ENCODE data around the gene OTUD7B.

Gene OTUD7B

DNA sequence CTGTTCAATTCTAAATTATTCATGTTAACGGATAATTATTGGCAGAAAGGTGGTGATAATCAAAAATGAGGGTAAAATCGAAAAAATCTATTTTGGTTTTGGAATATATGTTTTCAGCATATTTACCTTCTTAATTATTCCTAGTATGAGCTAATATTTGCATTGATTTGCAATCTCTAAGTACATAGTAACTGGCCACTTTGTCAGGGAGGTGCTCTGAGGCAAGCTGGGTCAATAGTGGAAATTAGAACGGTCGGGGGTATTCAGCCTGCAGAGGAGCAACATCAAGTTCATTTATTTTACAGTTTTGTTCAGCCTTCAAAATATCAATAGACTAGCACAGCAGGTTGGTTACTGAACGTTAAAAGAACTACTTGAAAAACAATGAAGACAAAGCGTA is 1.8 kb downstream of the OTUD7B start:
- Histone ChIP-seq H3F3A (ENCODE audit: insufficient read depth, low read length) (peaks cover 5% of the 10 kb centered on the region; the same call in 1 of the 2 replicates), H3K27ac (ENCODE audit: low read length) (no peak overlapping the region), H3K9ac (ENCODE audit: low read length) (no peak overlapping the region), H3K4me3 (ENCODE audit: low read length) (no peak overlapping the region), H3K79me2 (ENCODE audit: low read length) (peaks cover 46% of the 10 kb centered on the region), H3K4me2 (ENCODE audit: low read depth, low read length) (peak overlapping the region; percentile 89), H2AFZ (ENCODE audit: low read length) (no peak overlapping the region), H4K20me1 (ENCODE audit: insufficient read depth, low read length) (no peaks in the 10 kb centered on the region), H3K9me3 (replicated peaks; ENCODE audit: insufficient read depth, low read length) (no peaks in the 10 kb centered on the region), H3K27me3 (replicated peaks; ENCODE audit: insufficient read depth, low read length) (no peaks in the 10 kb centered on the region), H3K9me2 (replicated peaks; ENCODE audit: insufficient read depth, low read length) (no peaks in the 10 kb centered on the region), H3K4me1 (ENCODE audit: low read length) (peaks cover 14% of the 10 kb centered on the region), H3K36me3 (replicated peaks; ENCODE audit: insufficient read depth, low read length) (no peaks in the 10 kb centered on the region)
- no peak for TF ChIP-seq EZH2 (optimal IDR thresholded peaks at IDR 0.05; ENCODE audit: low read depth, low read length)
- TF ChIP-seq EZH2phosphoT487 (IDR thresholded peaks at IDR 0.05; ENCODE audit: low read length), result no peak
- TF ChIP-seq, protein P1, sequence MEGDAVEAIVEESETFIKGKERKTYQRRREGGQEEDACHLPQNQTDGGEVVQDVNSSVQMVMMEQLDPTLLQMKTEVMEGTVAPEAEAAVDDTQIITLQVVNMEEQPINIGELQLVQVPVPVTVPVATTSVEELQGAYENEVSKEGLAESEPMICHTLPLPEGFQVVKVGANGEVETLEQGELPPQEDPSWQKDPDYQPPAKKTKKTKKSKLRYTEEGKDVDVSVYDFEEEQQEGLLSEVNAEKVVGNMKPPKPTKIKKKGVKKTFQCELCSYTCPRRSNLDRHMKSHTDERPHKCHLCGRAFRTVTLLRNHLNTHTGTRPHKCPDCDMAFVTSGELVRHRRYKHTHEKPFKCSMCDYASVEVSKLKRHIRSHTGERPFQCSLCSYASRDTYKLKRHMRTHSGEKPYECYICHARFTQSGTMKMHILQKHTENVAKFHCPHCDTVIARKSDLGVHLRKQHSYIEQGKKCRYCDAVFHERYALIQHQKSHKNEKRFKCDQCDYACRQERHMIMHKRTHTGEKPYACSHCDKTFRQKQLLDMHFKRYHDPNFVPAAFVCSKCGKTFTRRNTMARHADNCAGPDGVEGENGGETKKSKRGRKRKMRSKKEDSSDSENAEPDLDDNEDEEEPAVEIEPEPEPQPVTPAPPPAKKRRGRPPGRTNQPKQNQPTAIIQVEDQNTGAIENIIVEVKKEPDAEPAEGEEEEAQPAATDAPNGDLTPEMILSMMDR (IDR thresholded peaks at IDR 0.05; ENCODE audit: low read length), result no peak
- DNase-seq, result no peak

DNA sequence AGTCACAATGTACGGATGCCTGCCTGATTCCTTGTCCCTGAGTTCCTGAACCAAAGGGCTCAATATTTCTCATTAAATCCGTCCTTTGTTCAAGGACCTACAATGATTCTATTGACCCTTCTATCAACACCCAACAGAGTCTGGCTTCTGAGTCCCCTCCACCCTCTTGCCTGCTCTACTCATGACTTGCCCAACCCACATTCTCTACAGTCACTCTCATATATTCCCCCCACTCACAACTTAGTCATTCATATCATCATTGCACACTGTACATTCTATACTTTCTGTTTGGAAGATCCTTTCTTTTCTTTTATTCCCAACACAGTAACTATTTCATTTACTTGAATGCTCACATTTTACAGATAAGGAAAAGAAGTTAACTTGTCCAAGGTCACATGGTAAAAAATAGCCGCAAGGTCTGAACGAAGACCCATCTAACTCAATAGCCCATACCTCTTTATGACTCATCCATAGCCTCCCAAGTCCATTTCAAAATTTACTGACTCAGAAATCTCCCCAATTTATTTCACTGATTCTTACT is 3.6 kb downstream of the OTUD7B start:
- Histone ChIP-seq H3K27me3 (replicated peaks; ENCODE audit: insufficient read depth, low read length) (no peaks in the 10 kb centered on the region), H2AFZ (ENCODE audit: low read length) (no peak overlapping the region), H3K4me1 (ENCODE audit: low read length) (peaks cover 14% of the 10 kb centered on the region), H3F3A (ENCODE audit: insufficient read depth, low read length) (peaks cover 5% of the 10 kb centered on the region; the same call in 1 of the 2 replicates), H3K9me2 (replicated peaks; ENCODE audit: insufficient read depth, low read length) (no peaks in the 10 kb centered on the region), H3K27ac (ENCODE audit: low read length) (no peak overlapping the region), H3K4me3 (ENCODE audit: low read length) (no peak overlapping the region), H3K9me3 (replicated peaks; ENCODE audit: insufficient read depth, low read length) (no peaks in the 10 kb centered on the region), H3K79me2 (ENCODE audit: low read length) (peaks cover 46% of the 10 kb centered on the region), H4K20me1 (ENCODE audit: insufficient read depth, low read length) (no peaks in the 10 kb centered on the region), H3K4me2 (ENCODE audit: low read depth, low read length) (no peak overlapping the region), H3K36me3 (replicated peaks; ENCODE audit: insufficient read depth, low read length) (no peaks in the 10 kb centered on the region), H3K9ac (ENCODE audit: low read length) (no peak overlapping the region)
- DNase-seq, result no peak
- TF ChIP-seq, protein P1 (IDR thresholded peaks at IDR 0.05; ENCODE audit: low read length), result no peak
- TF ChIP-seq EZH2 (optimal IDR thresholded peaks at IDR 0.05; ENCODE audit: low read depth, low read length) (no peak), EZH2phosphoT487 (IDR thresholded peaks at IDR 0.05; ENCODE audit: low read length) (no peak)

DNA sequence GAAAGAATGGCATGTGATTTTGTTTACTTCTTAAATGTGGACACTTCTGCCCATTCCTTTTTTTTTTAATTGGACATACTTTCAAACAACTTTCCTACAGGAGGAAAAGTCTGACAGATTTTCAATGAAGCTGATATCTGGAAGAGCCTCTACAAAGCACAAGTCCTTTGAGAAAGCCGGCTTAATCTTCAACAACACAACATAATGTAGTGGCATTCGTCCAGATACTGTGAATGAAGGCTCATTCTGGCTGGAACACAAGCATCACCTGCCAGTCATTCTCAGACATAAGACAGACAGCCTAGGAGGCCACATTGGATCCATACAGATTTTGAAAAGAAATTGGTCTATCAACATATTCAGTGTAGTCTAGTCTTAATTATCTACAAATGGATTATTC is 4.9 kb downstream of the OTUD7B start:
- H4K20me1 ChIP-seq (ENCODE audit: insufficient read depth, low read length), result no peaks in the 10 kb centered on the region
- H3K4me1 ChIP-seq (ENCODE audit: low read length), result peaks cover 10% of the 10 kb centered on the region; the same call in 1 of the 2 replicates
- H3K4me2 ChIP-seq (ENCODE audit: low read depth, low read length), result no peak overlapping the region
- H3F3A ChIP-seq (ENCODE audit: insufficient read depth, low read length), result peaks cover 5% of the 10 kb centered on the region; the same call in 1 of the 2 replicates
- TF ChIP-seq EZH2 (optimal IDR thresholded peaks at IDR 0.05; ENCODE audit: low read depth, low read length) (no peak), EZH2phosphoT487 (IDR thresholded peaks at IDR 0.05; ENCODE audit: low read length) (no peak)
- TF ChIP-seq, protein P1 (IDR thresholded peaks at IDR 0.05; ENCODE audit: low read length), result no peak
- H3K79me2 ChIP-seq (ENCODE audit: low read length), result peaks cover 46% of the 10 kb centered on the region
- no peak overlapping the region for H2AFZ ChIP-seq (ENCODE audit: low read length)
- no peak overlapping the region for H3K9ac ChIP-seq (ENCODE audit: low read length)
- no peaks in the 10 kb centered on the region for H3K36me3 ChIP-seq (replicated peaks; ENCODE audit: insufficient read depth, low read length)
- DNase-seq, result no peak
- H3K27me3 ChIP-seq (replicated peaks; ENCODE audit: insufficient read depth, low read length), result no peaks in the 10 kb centered on the region
- H3K9me2 ChIP-seq (replicated peaks; ENCODE audit: insufficient read depth, low read length), result no peaks in the 10 kb centered on the region
- H3K9me3 ChIP-seq (replicated peaks; ENCODE audit: insufficient read depth, low read length), result no peaks in the 10 kb centered on the region
- no peak overlapping the region for H3K4me3 ChIP-seq (ENCODE audit: low read length)
- no peak overlapping the region for H3K27ac ChIP-seq (ENCODE audit: low read length)
